Upper lobe of left lung (tissue), 6 donors: Measurements from ENCODE around the gene ERAL1. TPM values are rescaled to one million over a fixed set of nuclear protein-coding genes. Genes with fewer than 3 reads are reported as not detected.
A peak's percentile ranks its signal among the peaks of the same experiment; 100 is the strongest.

Experiments used
- ATAC-seq, 2 donors: fragments of 200-7000 bp; cut with Tn5 transposase; one replicate each; pipeline ENCODE4 v1.9.1; 2022; ENCODE audit warnings: mild to moderate bottlenecking in 2 of 2, moderate library complexity in 2 of 2; ENCODE audit not compliant: low FRiP score in 2 of 2
- DNase-seq, 2 donors: peaks; one replicate each; pipeline ENCODE4 v3.0.0-alpha.2; 2019 to 2020
- H3K27ac ChIP-seq, 4 donors: fragments of 200-600 bp; sonication (generic); one replicate each; pipeline ENCODE4 v1.5.1; 2016 to 2019
- H3K27me3 ChIP-seq, 4 donors: fragments of 200-600 bp; sonication (generic); one replicate each; pipeline ENCODE4 v1.5.1; 2017 to 2019
- H3K36me3 ChIP-seq, 4 donors: fragments of 200-600 bp; sonication (generic); one replicate each; pipeline ENCODE4 v1.5.1; 2016 to 2019
- H3K4me1 ChIP-seq, 4 donors: fragments of 200-600 bp; sonication (generic); one replicate each; pipeline ENCODE4 v1.5.1; 2018 to 2019
- H3K4me3 ChIP-seq, 4 donors: fragments of 200-600 bp; sonication (generic); one replicate each; pipeline ENCODE4 v1.5.1; 2017 to 2019; ENCODE audit warnings: mild to moderate bottlenecking in 2 of 4, moderate library complexity in 1 of 4
- H3K9me3 ChIP-seq, 4 donors: fragments of 200-600 bp; sonication (generic); one replicate each; pipeline ENCODE4 v1.5.1; 2018 to 2019
- CTCF ChIP-seq, 6 experiments: fragments of 450-650 bp in 4 of 6; fragments of 200-600 bp in 2 of 6; sonication (generic) in 2 of 6; IDR thresholded peaks; one replicate each; pipeline ENCODE4 v1.5.1; 2016 to 2019; ENCODE audit warnings: antibody characterized with exemption in 6 of 6
- EP300 ChIP-seq, 4 donors: sonication (generic); formaldehyde crosslinking; IDR thresholded peaks; one replicate each; pipeline ENCODE4 v1.5.1; 2017; ENCODE audit warnings: antibody characterized with exemption in 4 of 4, control low read depth in 2 of 4
- POLR2A ChIP-seq, 4 donors: fragments of 450-650 bp; IDR thresholded peaks; one replicate each; pipeline ENCODE4 v1.5.1; 2016 to 2017; ENCODE audit warnings: antibody characterized with exemption in 4 of 4, mild to moderate bottlenecking in 2 of 4
- POLR2AphosphoS5 ChIP-seq, 2 donors: sonication (generic); formaldehyde crosslinking; IDR thresholded peaks; one replicate each; pipeline ENCODE4 v1.5.1; 2017; ENCODE audit warnings: antibody characterized with exemption in 2 of 2
- WGBS, 2 donors: methylation state at CpG; one replicate each; pipeline ENCODE4 v1.1.5; 2017 to 2018; 5-methylcytosine and 5-hydroxymethylcytosine counted together
- total RNA-seq, 6 donors: library from RNA; depleted of rRNA in 4 of 6; stranded (reverse); fragments of >200 nt in 4 of 6; gene quantifications; one replicate each; pipeline versions ENCODE4 v1.1.0 to v1.2.1, GENCODE V29; 2016 to 2021
- donor health status: DM: no; HTN: no; CAD: no; lungs with moderate emphysema.
- donor health status: DM: no; HTN: yes; CAD: no; lungs with severe emphysema.

The ERAL1 gene
- total RNA-seq, 6 donors from 2014 or later: 22.4 to 41.3 (median 27.7) TPM

GRCh38 chr17:28861393-28862203 is 6.8 kb downstream of the ERAL1 start:
- Histone ChIP-seq H3K4me1 (peaks cover 0 to 8% (median 2%) of the 10 kb centered on the region in 4 donors), H3K9me3 (no peaks in the 10 kb centered on the region), H3K27ac (no peak overlapping the region), H3K4me3 (no peak overlapping the region), H3K36me3 (peaks cover 17 to 50% (median 41%) of the 10 kb centered on the region in 4 donors), H3K27me3 (no peaks in the 10 kb centered on the region)
- TF ChIP-seq CTCF (IDR thresholded peaks at IDR 0.05) (no peak), EP300 (IDR thresholded peaks at IDR 0.05) (no peak), POLR2A (IDR thresholded peaks at IDR 0.05) (no peak), POLR2AphosphoS5 (IDR thresholded peaks at IDR 0.05) (no peak)
- 68 to 81% methylated on average over 7 to 8 of the region's 8 CpGs for WGBS, 2 donors
- ATAC-seq: no peak
- no peak for DNase-seq

- TF ChIP-seq CTCF (IDR thresholded peaks at IDR 0.05): no peak
- TF ChIP-seq POLR2A (IDR thresholded peaks at IDR 0.05): no peak
- WGBS, 2 donors: 87 to 95% methylated on average over 3 of the region's 3 CpGs
Observed at GRCh38 chr17:28862561-28862960, 7.7 kb downstream of the ERAL1 start.

GRCh38 chr17:28863953-28864352 is 9.1 kb downstream of the ERAL1 start:
- Histone ChIP-seq H3K27me3 (no peaks in the 10 kb centered on the region), H3K36me3 (peaks cover 10 to 27% (median 22%) of the 10 kb centered on the region in 4 donors), H3K9me3 (no peaks in the 10 kb centered on the region), H3K4me3 (no peak overlapping the region), H3K27ac (no peak overlapping the region), H3K4me1 (peaks cover 0 to 8% (median 2%) of the 10 kb centered on the region in 4 donors)
- DNase-seq (no peak), ATAC-seq (no peak)
- 95 to 100% methylated on average over 1 of the region's 1 CpG for WGBS, 2 donors
- TF ChIP-seq EP300 (IDR thresholded peaks at IDR 0.05) (no peak), POLR2AphosphoS5 (IDR thresholded peaks at IDR 0.05) (no peak), CTCF (IDR thresholded peaks at IDR 0.05) (no peak), POLR2A (IDR thresholded peaks at IDR 0.05) (no peak)

More at GRCh38 chr17:28862561-28862960, 7.7 kb downstream of the ERAL1 start:
- no peaks in the 10 kb centered on the region for H3K27me3 ChIP-seq
- H3K9me3 ChIP-seq: no peaks in the 10 kb centered on the region
- DNase-seq: no peak
- H3K4me3 ChIP-seq: no peak overlapping the region
- no peak overlapping the region for H3K27ac ChIP-seq
- peaks cover 17 to 41% (median 36%) of the 10 kb centered on the region in 4 donors for H3K36me3 ChIP-seq
- peaks cover 0 to 8% (median 2%) of the 10 kb centered on the region in 4 donors for H3K4me1 ChIP-seq
- ATAC-seq: no peak

GRCh38 chr17:28864991-28865849 is 10.4 kb downstream of the ERAL1 start:
- no peak overlapping the region for H3K4me3 ChIP-seq
- H3K27me3 ChIP-seq: no peaks in the 10 kb centered on the region
- H3K27ac ChIP-seq: peak overlapping the region in 2 of 4 donors; percentile 27 to 78
- TF ChIP-seq POLR2AphosphoS5 (IDR thresholded peaks at IDR 0.05) (no peak), CTCF (IDR thresholded peaks at IDR 0.05) (no peak), POLR2A (IDR thresholded peaks at IDR 0.05) (no peak), EP300 (IDR thresholded peaks at IDR 0.05) (no peak)
- ATAC-seq (no peak), DNase-seq (peak in 1 of 2 donors; percentile 23)
- peaks cover 0 to 8% (median 2%) of the 10 kb centered on the region in 4 donors for H3K4me1 ChIP-seq
- no peaks in the 10 kb centered on the region for H3K9me3 ChIP-seq
- 75 to 85% methylated on average over 7 to 11 of the region's 11 CpGs for WGBS, 2 donors
- peaks cover 6 to 15% (median 11%) of the 10 kb centered on the region in 4 donors for H3K36me3 ChIP-seq
